A549 (cell line): ENCODE data around the gene TRANK1.

ENCODE experiments used
- CBX8 ChIP-seq: fragments of 200-600 bp; sonication (generic); IDR thresholded peaks from 2 replicates; pipeline ENCODE4 v1.6.1; 2016
- ESRRA ChIP-seq: fragments of 150-350 bp; IDR thresholded peaks from 2 replicates; pipeline ENCODE4 v1.6.1; 2014; ENCODE audit warnings: mild to moderate bottlenecking, low read length, borderline replicate concordance
- MAX ChIP-seq: IDR thresholded peaks from 2 replicates; pipeline ENCODE4 v1.6.1; 2012
- MYC ChIP-seq: IDR thresholded peaks from 2 replicates; pipeline ENCODE4 v1.6.1; 2012; ENCODE audit warnings: mild to moderate bottlenecking, inconsistent platforms, low read length, improper control_type of control experiment, borderline replicate concordance
- RCOR1 ChIP-seq: fragments of 150-350 bp; IDR thresholded peaks from 2 replicates; pipeline ENCODE4 v1.6.1; 2014; ENCODE audit warnings: antibody characterized with exemption, low read length, low read depth
- REST ChIP-seq: fragments of 200-600 bp; sonication (generic); IDR thresholded peaks from 2 replicates; pipeline ENCODE4 v1.6.1; 2016; ENCODE audit warnings: antibody characterized with exemption, mild to moderate bottlenecking, moderate library complexity
- SMC3 ChIP-seq: fragments of >200 bp; sonication (Bioruptor Twin); formaldehyde crosslinking; IDR thresholded peaks from 3 replicates; pipeline ENCODE4 v1.6.1; 2018; ENCODE audit warnings: inconsistent platforms
- TF ChIP-seq, protein P1 (sequence below): IDR thresholded peaks from 2 replicates; pipeline ENCODE4 v1.6.1; 2012
- TF ChIP-seq, protein P2 (sequence below): fragments of >200 bp; sonication (Bioruptor Twin); formaldehyde crosslinking; IDR thresholded peaks from 3 replicates; pipeline ENCODE4 v1.5.1; 2016
- TF ChIP-seq, protein P3 (sequence below): fragments of 150-350 bp; IDR thresholded peaks from 2 replicates; pipeline ENCODE4 v1.6.1; 2014; ENCODE audit warnings: low read depth, mild to moderate bottlenecking, low read length
- TF ChIP-seq, protein P4 (sequence below): fragments of 450-650 bp; IDR thresholded peaks from 2 replicates; pipeline ENCODE4 v1.6.1; 2014; ENCODE audit warnings: antibody characterized with exemption

DNA sequence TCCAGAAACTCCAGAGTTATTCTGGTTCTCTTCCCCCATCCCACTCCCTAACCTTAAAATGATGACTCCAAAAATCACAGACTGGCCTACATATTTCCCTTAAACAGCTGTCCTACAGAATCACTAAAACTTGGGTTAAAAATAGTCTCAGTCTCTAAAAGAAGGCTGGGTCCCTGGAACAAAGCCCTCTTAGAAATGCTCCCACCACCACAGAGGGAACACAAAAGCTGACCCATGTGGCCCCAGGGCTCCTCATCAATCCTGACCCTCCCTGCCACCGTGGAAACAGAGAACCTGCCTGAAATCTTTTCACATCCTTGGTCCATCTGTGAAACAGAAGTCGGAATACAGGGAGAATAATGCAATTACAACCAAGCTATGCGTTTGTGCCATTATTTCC is 124.8 kb downstream of the TRANK1 start:
- TF ChIP-seq, protein P1, sequence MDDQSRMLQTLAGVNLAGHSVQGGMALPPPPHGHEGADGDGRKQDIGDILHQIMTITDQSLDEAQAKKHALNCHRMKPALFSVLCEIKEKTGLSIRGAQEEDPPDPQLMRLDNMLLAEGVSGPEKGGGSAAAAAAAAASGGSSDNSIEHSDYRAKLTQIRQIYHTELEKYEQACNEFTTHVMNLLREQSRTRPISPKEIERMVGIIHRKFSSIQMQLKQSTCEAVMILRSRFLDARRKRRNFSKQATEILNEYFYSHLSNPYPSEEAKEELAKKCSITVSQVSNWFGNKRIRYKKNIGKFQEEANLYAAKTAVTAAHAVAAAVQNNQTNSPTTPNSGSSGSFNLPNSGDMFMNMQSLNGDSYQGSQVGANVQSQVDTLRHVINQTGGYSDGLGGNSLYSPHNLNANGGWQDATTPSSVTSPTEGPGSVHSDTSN, result no peak
- TF ChIP-seq, protein P2, sequence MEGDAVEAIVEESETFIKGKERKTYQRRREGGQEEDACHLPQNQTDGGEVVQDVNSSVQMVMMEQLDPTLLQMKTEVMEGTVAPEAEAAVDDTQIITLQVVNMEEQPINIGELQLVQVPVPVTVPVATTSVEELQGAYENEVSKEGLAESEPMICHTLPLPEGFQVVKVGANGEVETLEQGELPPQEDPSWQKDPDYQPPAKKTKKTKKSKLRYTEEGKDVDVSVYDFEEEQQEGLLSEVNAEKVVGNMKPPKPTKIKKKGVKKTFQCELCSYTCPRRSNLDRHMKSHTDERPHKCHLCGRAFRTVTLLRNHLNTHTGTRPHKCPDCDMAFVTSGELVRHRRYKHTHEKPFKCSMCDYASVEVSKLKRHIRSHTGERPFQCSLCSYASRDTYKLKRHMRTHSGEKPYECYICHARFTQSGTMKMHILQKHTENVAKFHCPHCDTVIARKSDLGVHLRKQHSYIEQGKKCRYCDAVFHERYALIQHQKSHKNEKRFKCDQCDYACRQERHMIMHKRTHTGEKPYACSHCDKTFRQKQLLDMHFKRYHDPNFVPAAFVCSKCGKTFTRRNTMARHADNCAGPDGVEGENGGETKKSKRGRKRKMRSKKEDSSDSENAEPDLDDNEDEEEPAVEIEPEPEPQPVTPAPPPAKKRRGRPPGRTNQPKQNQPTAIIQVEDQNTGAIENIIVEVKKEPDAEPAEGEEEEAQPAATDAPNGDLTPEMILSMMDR, result no peak
- TF ChIP-seq MAX, result no peak
- TF ChIP-seq SMC3, result no peak
- TF ChIP-seq, protein P3, sequence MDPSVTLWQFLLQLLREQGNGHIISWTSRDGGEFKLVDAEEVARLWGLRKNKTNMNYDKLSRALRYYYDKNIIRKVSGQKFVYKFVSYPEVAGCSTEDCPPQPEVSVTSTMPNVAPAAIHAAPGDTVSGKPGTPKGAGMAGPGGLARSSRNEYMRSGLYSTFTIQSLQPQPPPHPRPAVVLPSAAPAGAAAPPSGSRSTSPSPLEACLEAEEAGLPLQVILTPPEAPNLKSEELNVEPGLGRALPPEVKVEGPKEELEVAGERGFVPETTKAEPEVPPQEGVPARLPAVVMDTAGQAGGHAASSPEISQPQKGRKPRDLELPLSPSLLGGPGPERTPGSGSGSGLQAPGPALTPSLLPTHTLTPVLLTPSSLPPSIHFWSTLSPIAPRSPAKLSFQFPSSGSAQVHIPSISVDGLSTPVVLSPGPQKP, result no peak
- no peak for TF ChIP-seq MYC
- TF ChIP-seq RCOR1, result no peak
- TF ChIP-seq ESRRA, result no peak
- TF ChIP-seq, protein P4, sequence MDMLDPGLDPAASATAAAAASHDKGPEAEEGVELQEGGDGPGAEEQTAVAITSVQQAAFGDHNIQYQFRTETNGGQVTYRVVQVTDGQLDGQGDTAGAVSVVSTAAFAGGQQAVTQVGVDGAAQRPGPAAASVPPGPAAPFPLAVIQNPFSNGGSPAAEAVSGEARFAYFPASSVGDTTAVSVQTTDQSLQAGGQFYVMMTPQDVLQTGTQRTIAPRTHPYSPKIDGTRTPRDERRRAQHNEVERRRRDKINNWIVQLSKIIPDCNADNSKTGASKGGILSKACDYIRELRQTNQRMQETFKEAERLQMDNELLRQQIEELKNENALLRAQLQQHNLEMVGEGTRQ, result no peak
- TF ChIP-seq CBX8, result no peak
- TF ChIP-seq REST, result no peak
